ENCODE data around the gene IFT27. TPM values are rescaled to one million over a fixed set of nuclear protein-coding genes. Genes with fewer than 3 reads are reported as not detected.

Gene IFT27
- total and polyA plus RNA-seq, 2 of the 4 experiments (the other 2 are of a cell fraction), result 14.5 to 26.9 TPM

GRCh38 chr22:36765943-36766450 is 9.9 kb downstream of the IFT27 start:
- Histone ChIP-seq H4K8ac (ENCODE audit: low read depth in 2 of 2, low read length in 2 of 2) (no peak overlapping the region), H3K23ac (ENCODE audit: low read depth, low read length) (no peak overlapping the region), H2BK5ac (ENCODE audit: low read depth, low read length, poor library complexity, severe bottlenecking) (no peak overlapping the region), H3K36me3 (ENCODE audit: control insufficient read depth, insufficient read depth, low read length) (peaks cover 17% of the 10 kb centered on the region), H2BK20ac (ENCODE audit: low read depth, low read length) (no peak overlapping the region), H3K9ac (ENCODE audit: low read depth, low read length) (no peak overlapping the region), H3K27ac (ENCODE audit: insufficient read depth, low read length) (no peak overlapping the region), H3K4ac (ENCODE audit: low read depth, low read length) (no peak overlapping the region), H3K79me1 (ENCODE audit: low read depth in 1 of 2, low read length in 2 of 2) (0 out of 4 replicates have a peak, but pooled peaks cover 0 to 2% of the 10 kb centered on the region in 2 experiments), H2AK5ac (ENCODE audit: low read depth, low read length) (no peak overlapping the region), H4K91ac (ENCODE audit: insufficient read depth, low read depth, low read length) (no peak overlapping the region), H2BK120ac (ENCODE audit: low read depth, low read length) (no peak overlapping the region), H4K20me1 (ENCODE audit: insufficient read depth, low read length) (no peaks in the 10 kb centered on the region; the same call in 1 of the 2 replicates), H3K18ac (ENCODE audit: low read depth, low read length) (no peak overlapping the region), H3K27me3 (ENCODE audit: control insufficient read depth, insufficient read depth, low read length) (no peaks in the 10 kb centered on the region), H3K56ac (ENCODE audit: extremely low read depth, insufficient read depth, low read length) (no peak overlapping the region), H3K4me2 (ENCODE audit: low read depth, low read length) (no peak overlapping the region), H3K4me3 (ENCODE audit: insufficient read depth, low read depth, low read length) (no peak overlapping the region), H3K9me3 (ENCODE audit: control insufficient read depth, insufficient read depth, low read length) (no peaks in the 10 kb centered on the region), H2AK9ac (replicated peaks; ENCODE audit: low read depth, low read length, poor library complexity) (peak overlapping the region; percentile 35), H3K14ac (replicated peaks; ENCODE audit: low read depth, low read length) (no peak overlapping the region), H2BK15ac (ENCODE audit: low read depth, low read length) (no peak overlapping the region), H4K5ac (ENCODE audit: low read depth, low read length) (no peak overlapping the region), H3K4me1 (ENCODE audit: control insufficient read depth, insufficient read depth, low read length) (peaks cover 8% of the 10 kb centered on the region; the same call in 1 of the 2 replicates), H2AFZ (replicated peaks; ENCODE audit: low read length, poor library complexity) (no peak overlapping the region), H3K9me1 (ENCODE audit: insufficient read depth, low read length) (peaks cover 8% of the 10 kb centered on the region)
- dilution Hi-C loops (cut with HindIII; ENCODE audit: low sequenced_read_pairs, unreplicated experiment) (no loop called here), in situ Hi-C loops (cut with MboI; ENCODE audit: low sequenced_read_pairs) (no loop called here), intact Hi-C loops (cut with micrococcal nuclease) (no loop called here)
- CTCF ChIA-PET, result no interaction called here
- BruUV-seq (replicated peaks), result no TSS peak
- peak; percentile 28; the same call in 1 of the 2 replicates for ATAC-seq (ENCODE audit: low read depth)
- 79% methylated on average over 4 of the region's 11 CpGs; no CpG with 5 or more reads in 1 of the 2 experiments for WGBS, 2 experiments (ENCODE audit: extremely low coverage in 2 of 2, insufficient read length in 1 of 2)
- TF ChIP-seq MAFK (IDR thresholded peaks at IDR 0.05; ENCODE audit: low read depth, low read length) (no peak), SMC3 (IDR thresholded peaks at IDR 0.05; ENCODE audit: low read depth, low read length) (no peak), MXI1 (IDR thresholded peaks at IDR 0.05; ENCODE audit: borderline replicate concordance, low read depth, low read length) (peak; percentile 34; the same call in 1 of the 2 replicates), RAD21 (IDR thresholded peaks at IDR 0.05; ENCODE audit: low read length) (no peak), USF2 (IDR thresholded peaks at IDR 0.05; ENCODE audit: low read depth, low read length) (no peak), RCOR1 (IDR thresholded peaks at IDR 0.05; ENCODE audit: insufficient replicate concordance, low read length) (no peak), CHD1 (IDR thresholded peaks at IDR 0.05; ENCODE audit: low read depth, low read length) (no peak), POLR2A (IDR thresholded peaks at IDR 0.05; ENCODE audit: low read depth, low read length) (no peak), BHLHE40 (IDR thresholded peaks at IDR 0.05; ENCODE audit: low read depth, low read length) (peak; percentile 22; the same call in 1 of the 2 replicates)
- POLR2A ChIA-PET (ENCODE audit: unreplicated experiment), result no interaction called here
- peak; percentile 59 for DNase-seq

Data from IMR-90 (cell line).